HUES64 (cell line): ENCODE data around the gene XPNPEP1.

ENCODE experiments used
- H3K27ac ChIP-seq: 2 replicates; pipeline ENCODE4 v1.7.0; 2013; ENCODE audit warnings: low read depth, low read length, inconsistent platforms
- H3K27me3 ChIP-seq: 2 replicates; pipeline ENCODE4 v1.6.1; 2013; ENCODE audit warnings: mild to moderate bottlenecking, low read length; ENCODE audit not compliant: insufficient read depth
- H3K36me3 ChIP-seq: 2 replicates; pipeline ENCODE4 v1.6.1; 2013; ENCODE audit warnings: mild to moderate bottlenecking, low read length; ENCODE audit not compliant: insufficient read depth
- H3K4me1 ChIP-seq: 2 replicates; pipeline ENCODE4 v1.6.1; 2013; ENCODE audit warnings: mild to moderate bottlenecking, low read length, moderate library complexity; ENCODE audit not compliant: insufficient read depth
- H3K4me3 ChIP-seq: 2 replicates; pipeline ENCODE4 v1.5.1; 2013; ENCODE audit warnings: mild to moderate bottlenecking, low read length, moderate library complexity
- H3K9ac ChIP-seq: 2 replicates; pipeline ENCODE4 v1.6.1; 2013; ENCODE audit warnings: mild to moderate bottlenecking, low read depth, low read length
- H3K9me3 ChIP-seq: 2 replicates; pipeline ENCODE4 v1.6.1; 2013; ENCODE audit warnings: low read depth, low read length; ENCODE audit not compliant: insufficient read depth
- WGBS: fragments of 150-250, 120-280 bp; methylation state at CpG from one replicate; pipeline ENCODE4 v1.1.7; 2013; ENCODE audit warnings: missing lambda C conversion rate; 5-methylcytosine and 5-hydroxymethylcytosine counted together

Gene XPNPEP1

DNA sequence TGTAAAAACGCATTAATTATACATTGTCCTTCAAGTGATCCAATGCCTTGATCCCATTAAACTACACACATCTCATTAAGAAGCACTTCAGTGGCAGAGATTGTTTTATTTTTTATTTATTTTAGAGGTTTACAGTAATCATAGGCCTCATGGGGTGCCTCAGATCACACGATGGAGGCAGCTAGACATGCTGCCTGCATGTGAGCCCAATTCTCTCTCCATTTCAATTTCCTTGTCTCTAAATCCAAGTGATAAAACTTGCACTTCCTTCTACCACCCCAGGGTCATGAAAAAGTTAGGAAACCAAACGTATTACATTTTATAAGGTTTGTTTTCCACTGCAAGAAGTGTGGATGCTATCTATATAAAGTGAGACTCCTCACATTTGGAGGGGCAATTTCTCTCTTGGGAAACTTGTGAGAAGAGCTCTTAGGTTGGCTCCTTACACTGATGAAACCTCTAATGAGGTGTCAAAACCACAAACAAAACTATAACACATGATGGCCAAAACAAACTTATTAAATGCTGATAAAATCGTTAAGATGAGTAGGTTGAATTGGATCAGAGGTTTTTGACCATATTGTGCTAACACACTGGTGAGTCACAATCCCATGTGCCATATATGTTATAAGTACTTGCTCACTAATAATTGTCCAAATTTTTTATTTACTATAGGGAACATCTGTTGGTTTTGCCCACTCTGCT is 22.3 kb upstream of the XPNPEP1 start:
- 87% methylated on average over 4 of the region's 4 CpGs for WGBS
- no peaks in the 10 kb centered on the region for H3K27me3 ChIP-seq
- no peaks in the 10 kb centered on the region for H3K9me3 ChIP-seq
- H3K27ac ChIP-seq, result no peak overlapping the region
- peaks cover 10% of the 10 kb centered on the region; the same call in 1 of the 2 replicates for H3K4me1 ChIP-seq
- H3K4me3 ChIP-seq, result no peak overlapping the region
- H3K36me3 ChIP-seq, result no peaks in the 10 kb centered on the region
- no peak overlapping the region for H3K9ac ChIP-seq

DNA sequence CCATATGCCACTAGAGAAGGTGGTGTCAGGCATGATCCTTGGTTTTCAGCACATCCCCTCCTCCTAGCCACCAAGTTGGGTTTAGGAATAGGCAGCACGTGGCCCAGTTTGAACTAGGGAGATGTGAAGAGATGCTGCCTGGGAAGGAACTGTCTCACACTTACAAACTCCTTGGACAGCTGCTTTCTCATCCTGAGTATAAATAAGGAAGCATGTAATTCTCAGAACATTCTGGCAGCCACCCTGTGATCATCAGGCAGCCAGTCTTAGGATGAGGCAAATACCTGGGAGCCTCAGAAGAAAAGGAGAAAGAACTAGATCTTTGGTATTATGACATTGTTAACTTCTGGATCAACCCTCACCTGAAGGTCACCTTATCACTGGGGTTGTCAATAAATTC is 21.3 kb upstream of the XPNPEP1 start:
- H3K9me3 ChIP-seq, result no peaks in the 10 kb centered on the region
- WGBS, result 50% methylated on average over 1 of the region's 1 CpG
- H3K4me1 ChIP-seq, result peaks cover 10% of the 10 kb centered on the region; the same call in 1 of the 2 replicates
- no peaks in the 10 kb centered on the region for H3K27me3 ChIP-seq
- H3K4me3 ChIP-seq, result no peak overlapping the region
- no peak overlapping the region for H3K9ac ChIP-seq
- H3K36me3 ChIP-seq, result no peaks in the 10 kb centered on the region
- no peak overlapping the region for H3K27ac ChIP-seq

DNA sequence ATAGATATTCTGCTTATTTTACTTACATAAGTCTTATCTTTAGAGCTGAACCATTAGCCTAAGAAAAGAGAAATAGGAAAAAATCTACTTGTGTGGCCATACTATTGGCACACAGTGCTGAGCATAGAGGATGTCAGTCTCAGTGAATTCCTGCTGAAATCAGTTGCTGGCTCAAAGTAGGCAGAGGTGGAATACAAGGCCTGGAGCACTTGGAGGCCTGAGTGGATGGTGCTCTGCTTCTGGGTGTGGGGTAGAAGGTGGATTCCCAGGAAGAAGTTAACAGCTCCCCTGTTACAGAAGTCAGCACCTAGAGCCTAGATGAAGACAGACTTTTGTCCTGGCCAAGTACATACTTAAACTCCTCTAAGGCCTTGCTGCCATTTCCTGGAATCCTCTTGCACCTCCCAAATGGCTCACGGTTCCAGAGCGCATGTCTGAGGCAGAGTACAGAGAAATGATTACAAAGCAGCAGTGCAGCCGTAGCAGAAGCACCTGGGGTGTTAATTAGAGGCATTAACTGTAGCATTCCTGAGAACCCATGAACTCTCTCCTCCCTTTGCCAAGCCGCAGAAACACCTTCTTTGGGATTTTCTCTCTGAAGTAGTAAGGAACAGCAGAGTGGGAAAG is 18.0 kb upstream of the XPNPEP1 start:
- Histone ChIP-seq H3K4me3 (no peak overlapping the region), H3K27me3 (no peaks in the 10 kb centered on the region), H3K9ac (no peak overlapping the region), H3K4me1 (peaks cover 10% of the 10 kb centered on the region; the same call in 1 of the 2 replicates), H3K36me3 (no peaks in the 10 kb centered on the region), H3K27ac (no peak overlapping the region), H3K9me3 (no peaks in the 10 kb centered on the region)
- WGBS, result 86% methylated on average over 4 of the region's 4 CpGs

DNA sequence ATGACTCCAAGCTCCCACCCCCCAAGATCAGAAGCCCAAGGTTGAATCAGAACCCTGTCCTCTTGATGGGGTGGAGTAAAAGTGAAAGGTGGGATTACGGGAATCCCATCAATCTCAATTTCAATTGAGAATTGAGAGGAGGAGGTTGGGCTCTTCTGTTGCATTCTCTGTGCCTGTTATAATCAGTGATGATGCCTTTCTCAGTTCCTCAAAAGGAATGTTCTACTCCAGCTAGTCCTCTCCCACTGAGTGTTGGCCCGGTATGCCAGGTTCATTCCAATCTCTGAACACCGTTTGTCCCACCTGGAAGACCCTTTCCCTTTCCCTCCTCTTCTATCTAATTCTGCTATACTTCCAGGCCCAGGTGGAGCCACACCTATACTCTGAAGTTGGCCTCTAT is 17.2 kb upstream of the XPNPEP1 start:
- Histone ChIP-seq H3K4me1 (peaks cover 16% of the 10 kb centered on the region), H3K9me3 (no peaks in the 10 kb centered on the region), H3K9ac (no peak overlapping the region), H3K27ac (no peak overlapping the region), H3K4me3 (no peak overlapping the region), H3K36me3 (no peaks in the 10 kb centered on the region), H3K27me3 (no peaks in the 10 kb centered on the region)
- 94% methylated on average over 3 of the region's 3 CpGs for WGBS

DNA sequence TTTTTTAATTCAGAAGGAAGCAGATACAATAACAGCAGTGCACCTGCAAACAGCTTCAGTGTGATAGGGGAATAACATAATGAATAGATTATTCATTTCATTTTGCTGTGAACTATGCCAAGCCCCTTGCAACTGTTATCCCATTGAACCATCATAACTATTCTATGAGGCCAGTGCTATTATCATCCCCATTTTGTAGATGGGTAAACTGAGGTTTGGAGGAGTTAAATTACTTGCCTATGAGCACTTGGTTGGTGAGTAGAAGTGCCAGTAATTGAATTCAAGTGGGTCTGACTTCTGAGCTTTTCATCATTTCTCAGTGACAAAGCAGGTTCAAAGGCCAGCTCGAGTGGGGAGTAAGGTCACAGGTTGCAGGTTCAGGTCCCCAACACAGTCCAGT is 16.8 kb upstream of the XPNPEP1 start:
- peaks cover 21% of the 10 kb centered on the region for H3K4me1 ChIP-seq
- no peak overlapping the region for H3K27ac ChIP-seq
- no peaks in the 10 kb centered on the region for H3K9me3 ChIP-seq
- no peak overlapping the region for H3K9ac ChIP-seq
- H3K4me3 ChIP-seq, result no peak overlapping the region
- H3K27me3 ChIP-seq, result no peaks in the 10 kb centered on the region
- WGBS, result 95% methylated on average over 1 of the region's 1 CpG
- H3K36me3 ChIP-seq, result no peaks in the 10 kb centered on the region

DNA sequence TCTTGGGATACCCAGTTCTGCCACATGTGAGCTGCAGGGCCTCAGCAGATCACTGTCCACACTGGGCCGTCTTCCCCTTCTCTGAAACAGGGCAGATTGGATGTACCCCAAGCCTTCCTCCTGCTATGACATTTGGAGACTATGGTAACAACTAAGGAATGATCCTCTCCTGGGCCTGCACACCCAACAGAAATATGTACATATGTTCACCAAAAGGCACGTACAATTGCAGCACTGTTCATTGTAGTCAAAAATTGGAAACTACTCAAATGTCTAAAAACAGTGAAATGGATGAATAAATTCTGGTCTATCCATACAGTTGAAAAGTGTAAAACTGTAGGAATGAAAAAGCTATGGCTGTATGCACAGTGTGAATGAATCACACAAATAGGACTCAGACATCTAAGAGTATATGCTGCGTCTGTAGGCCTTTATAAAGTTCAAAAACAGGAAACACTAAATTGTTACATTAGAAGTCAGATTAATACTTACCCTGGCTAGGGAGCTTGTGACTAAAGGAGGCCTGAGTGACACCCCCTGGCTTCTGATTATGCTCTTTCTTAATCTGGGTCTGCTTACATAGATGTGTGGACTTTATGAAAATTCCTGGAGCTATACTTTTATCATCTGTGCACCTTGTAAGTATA is 16.1 kb upstream of the XPNPEP1 start:
- Histone ChIP-seq H3K27ac (no peak overlapping the region), H3K9me3 (no peaks in the 10 kb centered on the region), H3K4me1 (peaks cover 27% of the 10 kb centered on the region), H3K4me3 (no peak overlapping the region), H3K36me3 (no peaks in the 10 kb centered on the region), H3K27me3 (no peaks in the 10 kb centered on the region), H3K9ac (no peak overlapping the region)
- 86% methylated on average over 3 of the region's 3 CpGs for WGBS

DNA sequence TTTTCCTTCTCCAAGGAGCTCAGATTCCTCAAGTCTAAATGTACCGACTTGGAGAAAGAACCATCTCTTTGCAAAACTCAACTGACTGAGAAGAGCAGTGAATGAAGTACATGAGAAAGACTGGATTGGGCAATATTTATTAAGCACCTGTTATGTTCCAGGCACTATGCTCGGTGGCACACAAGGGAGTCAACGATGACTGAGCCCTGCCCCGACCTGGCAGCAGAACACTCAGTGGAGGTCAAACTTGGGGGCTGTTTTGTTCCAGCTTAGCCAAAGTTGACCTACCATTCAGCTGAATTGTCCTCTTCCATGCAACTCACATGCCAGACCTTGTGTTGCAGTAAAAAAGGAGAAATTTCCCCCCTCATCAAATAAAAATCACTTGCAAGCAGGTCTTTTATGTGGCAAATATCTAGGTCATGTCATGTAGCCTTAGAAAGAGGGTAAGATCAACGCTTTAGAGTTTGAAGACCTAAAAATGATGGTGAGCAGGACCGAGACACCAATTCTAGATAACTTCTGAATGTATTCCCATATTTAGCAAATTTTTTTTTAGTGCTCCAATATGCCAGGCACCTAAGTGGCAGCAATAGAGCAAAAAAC is 14.3 kb upstream of the XPNPEP1 start:
- no peak overlapping the region for H3K4me3 ChIP-seq
- WGBS, result 97% methylated on average over 6 of the region's 6 CpGs
- H3K9ac ChIP-seq, result no peak overlapping the region
- H3K36me3 ChIP-seq, result no peaks in the 10 kb centered on the region
- no peaks in the 10 kb centered on the region for H3K27me3 ChIP-seq
- H3K4me1 ChIP-seq, result peaks cover 41% of the 10 kb centered on the region
- no peaks in the 10 kb centered on the region for H3K9me3 ChIP-seq
- no peak overlapping the region for H3K27ac ChIP-seq

DNA sequence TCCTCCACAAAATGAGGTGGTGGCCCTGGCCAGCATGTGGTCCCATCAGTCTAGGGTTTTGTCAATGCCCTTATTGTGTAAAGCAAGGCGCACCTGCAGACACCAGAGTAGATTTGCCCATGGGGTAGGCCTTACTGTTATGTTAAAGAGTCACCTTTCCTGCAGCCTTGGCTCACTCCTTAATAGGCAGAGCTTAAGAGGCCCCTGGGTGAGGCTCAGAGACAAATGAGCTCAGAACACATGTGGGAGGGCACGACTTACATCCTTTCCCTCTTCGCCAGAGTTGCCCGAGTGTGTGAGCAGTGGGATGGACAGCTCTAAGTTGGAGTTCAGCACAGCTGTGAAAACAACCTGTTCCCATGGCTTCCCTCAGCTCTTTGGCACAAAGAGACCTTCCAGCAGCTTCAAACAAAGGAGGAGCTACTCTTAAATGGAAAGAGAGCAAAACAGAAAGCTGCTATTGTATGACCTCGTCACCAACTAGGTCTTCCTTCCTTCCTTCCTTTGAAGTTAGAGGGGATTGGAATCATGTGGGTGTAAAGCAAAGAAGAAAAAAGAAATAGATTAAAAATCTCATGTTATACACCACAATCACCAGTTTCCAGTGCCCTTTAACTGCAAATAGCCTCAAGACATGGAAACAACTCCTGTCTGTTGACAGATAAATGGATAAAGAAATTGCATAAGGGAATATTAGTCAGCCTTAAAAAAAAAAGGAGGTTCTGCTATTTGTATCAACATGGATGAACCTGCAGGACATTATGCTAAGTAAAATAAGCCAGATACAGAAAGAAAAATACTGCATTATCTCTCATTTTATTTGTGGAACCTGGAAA is 11.9 kb upstream of the XPNPEP1 start:
- 18% methylated on average over 5 of the region's 5 CpGs for WGBS

DNA sequence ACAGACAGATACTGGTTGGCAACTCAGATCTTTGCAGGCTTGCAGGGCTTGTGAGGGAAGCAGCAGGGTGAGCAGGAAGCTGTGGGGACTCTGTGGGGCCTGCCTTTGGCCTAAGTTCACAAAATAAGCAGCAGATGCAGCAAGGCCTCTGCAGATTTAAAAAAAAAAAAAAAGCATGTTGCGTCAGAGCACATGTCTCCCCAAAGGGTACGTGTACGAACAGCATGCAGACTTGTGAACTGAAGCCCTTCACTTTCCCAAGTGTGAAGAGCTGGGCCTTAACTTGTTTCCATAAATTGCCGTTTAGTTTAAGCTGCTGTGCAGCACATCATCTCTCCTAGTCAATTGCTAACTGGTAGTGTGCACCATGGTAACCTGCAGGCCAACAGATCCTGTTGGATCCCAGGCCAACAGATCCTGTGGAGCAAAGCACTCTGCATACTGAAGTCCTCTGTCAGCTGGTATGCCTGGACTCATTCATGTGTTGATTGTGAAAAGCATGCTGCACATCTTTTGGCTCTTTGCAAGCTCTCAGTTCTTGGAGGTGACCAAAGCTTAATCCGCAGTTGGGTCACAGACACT is 10.8 kb upstream of the XPNPEP1 start:
- Histone ChIP-seq H3K27me3 (no peaks in the 10 kb centered on the region), H3K9ac (peak overlapping the region; percentile 55), H3K36me3 (no peaks in the 10 kb centered on the region), H3K9me3 (no peaks in the 10 kb centered on the region), H3K4me3 (peak overlapping the region; percentile 3; the same call in 1 of the 2 replicates), H3K27ac (peak overlapping the region; percentile 91), H3K4me1 (peaks cover 37% of the 10 kb centered on the region)
- WGBS, result 82% methylated on average over 5 of the region's 5 CpGs

More for the DNA sequence above, 11.9 kb upstream of the XPNPEP1 start:
- H3K27ac ChIP-seq, result peak overlapping the region; percentile 91
- H3K36me3 ChIP-seq, result no peaks in the 10 kb centered on the region
- H3K9ac ChIP-seq, result peak overlapping the region; percentile 30
- peaks cover 37% of the 10 kb centered on the region for H3K4me1 ChIP-seq
- no peaks in the 10 kb centered on the region for H3K27me3 ChIP-seq
- H3K9me3 ChIP-seq, result no peaks in the 10 kb centered on the region
- H3K4me3 ChIP-seq, result peak overlapping the region; percentile 3; the same call in 1 of the 2 replicates

DNA sequence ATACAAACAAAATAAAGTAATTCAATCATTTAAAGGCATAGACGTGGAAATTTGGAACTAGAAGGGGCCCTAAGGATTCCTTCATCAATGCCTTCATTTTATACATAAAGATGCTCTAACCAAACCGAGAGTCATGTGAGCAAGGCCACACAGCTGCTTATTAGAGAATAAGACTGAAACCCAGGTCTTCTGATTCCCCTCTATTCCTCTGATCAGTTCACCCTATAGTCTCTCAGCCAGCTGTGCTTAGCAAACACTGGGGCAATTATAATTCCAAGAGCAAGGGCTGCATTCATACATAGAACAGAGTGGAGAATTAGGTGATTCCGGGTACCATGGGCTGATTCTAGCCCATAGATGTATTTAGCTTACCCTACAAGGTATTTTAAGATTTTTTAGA is 9.7 kb upstream of the XPNPEP1 start:
- Histone ChIP-seq H3K36me3 (no peaks in the 10 kb centered on the region), H3K4me1 (peaks cover 37% of the 10 kb centered on the region), H3K4me3 (no peak overlapping the region), H3K27ac (no peak overlapping the region), H3K9me3 (no peaks in the 10 kb centered on the region), H3K9ac (no peak overlapping the region), H3K27me3 (no peaks in the 10 kb centered on the region)
- 92% methylated on average over 3 of the region's 3 CpGs for WGBS
